Heart left ventricle (tissue), 16 donors: ENCODE measurements around the gene SCFD2. TPM values are rescaled to one million over a fixed set of nuclear protein-coding genes. Genes with fewer than 3 reads are reported as not detected.

Experiments used
- ATAC-seq, 4 donors: fragments of 200-7000 bp; cut with Tn5 transposase; one replicate each; pipeline ENCODE4 v1.9.1; 2020 to 2022; ENCODE audit warnings: moderate library complexity in 4 of 4, mild to moderate bottlenecking in 3 of 4, moderate number of reproducible peaks in 1 of 4
- DNase-seq, 5 donors: peaks; one replicate each; pipeline ENCODE4 v3.0.0-alpha.2; 2020
- H3K27ac ChIP-seq, 12 donors: fragments of 200-600 bp; sonication (generic) in 4 of 12; one replicate each; pipeline versions ENCODE4 v1.5.0 to v1.8.0; 2016 to 2022; ENCODE audit warnings: mild to moderate bottlenecking in 2 of 12
- H3K27me3 ChIP-seq, 9 donors: fragments of 200-600 bp; sonication (generic) in 2 of 9; one replicate each; pipeline versions ENCODE4 v1.5.1 to v1.8.0; 2016 to 2022; ENCODE audit warnings: mild to moderate bottlenecking in 3 of 9
- H3K36me3 ChIP-seq, 9 donors: fragments of 200-600 bp; sonication (generic) in 2 of 9; one replicate each; pipeline versions ENCODE4 v1.5.0 to v1.8.0; 2018 to 2022; ENCODE audit warnings: mild to moderate bottlenecking in 2 of 9
- H3K4me1 ChIP-seq, 12 donors: fragments of 200-600 bp; sonication (generic) in 4 of 12; one replicate each; pipeline versions ENCODE4 v1.5.0 to v1.8.0; 2016 to 2022; ENCODE audit warnings: mild to moderate bottlenecking in 3 of 12
- H3K4me3 ChIP-seq, 12 donors: fragments of 200-600 bp; sonication (generic) in 4 of 12; one replicate each; pipeline versions ENCODE4 v1.5.0 to v1.8.0; 2017 to 2022; ENCODE audit warnings: mild to moderate bottlenecking in 9 of 12, moderate library complexity in 4 of 12
- H3K9me3 ChIP-seq, 12 donors: fragments of 200-600 bp; sonication (generic) in 4 of 12; one replicate each; pipeline versions ENCODE4 v1.5.0 to v1.8.0; 2016 to 2022; ENCODE audit warnings: mild to moderate bottlenecking in 1 of 12
- CTCF ChIP-seq, 12 donors: fragments of 200-600 bp; sonication (generic) in 4 of 12; IDR thresholded peaks; one replicate each; pipeline versions ENCODE4 v1.5.0 to v1.8.0; 2018 to 2022; ENCODE audit warnings: antibody characterized with exemption in 12 of 12, mild to moderate bottlenecking in 5 of 12
- POLR2A ChIP-seq, 2 donors: fragments of 450-650 bp; IDR thresholded peaks; one replicate each; pipeline ENCODE4 v1.6.1; 2017; ENCODE audit warnings: antibody characterized with exemption in 2 of 2, mild to moderate bottlenecking in 2 of 2, moderate library complexity in 2 of 2
- WGBS, 4 donors: extraction: QIAGEN DNeasy Blood & Tissue Kit in 2 of 4; methylation state at CpG; one replicate each; pipeline versions ENCODE4 v1.1.5 to v1.1.7; 2013 to 2018; 5-methylcytosine and 5-hydroxymethylcytosine counted together
- intact Hi-C, 10 donors: fragments of 100-400 bp; cut with DNase I; formaldehyde crosslinking; loops; one replicate each; pipeline versions ENCODE4 v1.11.1 to v1.14.2; 2022
- polyA plus RNA-seq, 2 donors: library from polyadenylated mRNA; stranded (reverse); fragments of 200-250 nt; gene quantifications; one replicate each; pipeline ENCODE4 v1.2.3, GENCODE V29; 2013
- total RNA-seq, 9 donors: library from RNA; depleted of rRNA in 2 of 9; stranded (reverse); fragments of >200 nt in 2 of 9; fragmentation: NEBNext Ultra II Directional in 3 of 9; extraction: Animal tissue kit (Norgen Biotek cat#: 25700) in 3 of 9; gene quantifications; one replicate each; pipeline versions ENCODE4 v1.1.0 to v1.2.4, GENCODE V29; 2016 to 2023
- donor health status: ischemic (EF 13 %, LVEDD 7.1; RV severe dilation, severe dysfunction).
- donor health status: healthy with polysubstance abuse.
- donor health status: DM: no; HTN: yes; CAD: no.
- donor health status: DM: no; HTN: no; CAD: no.
- donor health status: ischemic (EF 25% LVEDD 6.9; RV normal size, moderate dysfunction).
- donor health status: ischemic (EF 25% LVEDD 5.7; RV mildly dilated, moderate dysfunction).
- donor health status: healthy.
- donor health status: DM: yes; HTN: yes; CAD: no.
- donor health status: ischemic (EF 35%, LVEDD 5.7; RV mildly dilated, moderate dysfunction).
- donor health status: nonischemic (EF 11% LVEDD 7.7; RV severe dilation, severe dysfunction).
- donor health status: DM: yes; HTN: yes; CAD: no.
- donor health status: PGD.
- donor health status: ischemic (EF 29% LVEDD 5.4; RV normal size, mild dysfunction).
- donor health status: nonischemic (EF 23%, LVEDD 6.1; RV moderate dilation, normal function).

SCFD2 gene
- total and polyA plus RNA-seq, 11 donors, result 3.7 to 14.0 (median 9.8) TPM

GRCh38 chr4:52874948-52875347 is 490.9 kb downstream of the SCFD2 start:
- H3K4me1 ChIP-seq, result peaks cover 0 to 27% (median 12%) of the 10 kb centered on the region in 12 donors
- no peak overlapping the region for H3K4me3 ChIP-seq
- no peaks in the 10 kb centered on the region for H3K27me3 ChIP-seq
- intact Hi-C loops, result loop anchor here in 5 of 10 donors (5.0 to 10.0 kb wide), 6 partner anchors 37 to 328 kb away; no protein-coding TSS in a partner anchor
- H3K9me3 ChIP-seq, result no peaks in the 10 kb centered on the region
- ATAC-seq (no peak), DNase-seq (no peak)
- 90 to 97% (median 93%) methylated on average over 5 of the region's 5 CpGs for WGBS, 4 donors
- H3K27ac ChIP-seq, result no peak overlapping the region
- TF ChIP-seq POLR2A (IDR thresholded peaks at IDR 0.05), result no peak
- TF ChIP-seq CTCF (IDR thresholded peaks at IDR 0.05), result no peak
- peaks cover 0 to 6% (median 0%) of the 10 kb centered on the region in 9 donors for H3K36me3 ChIP-seq

DNA sequence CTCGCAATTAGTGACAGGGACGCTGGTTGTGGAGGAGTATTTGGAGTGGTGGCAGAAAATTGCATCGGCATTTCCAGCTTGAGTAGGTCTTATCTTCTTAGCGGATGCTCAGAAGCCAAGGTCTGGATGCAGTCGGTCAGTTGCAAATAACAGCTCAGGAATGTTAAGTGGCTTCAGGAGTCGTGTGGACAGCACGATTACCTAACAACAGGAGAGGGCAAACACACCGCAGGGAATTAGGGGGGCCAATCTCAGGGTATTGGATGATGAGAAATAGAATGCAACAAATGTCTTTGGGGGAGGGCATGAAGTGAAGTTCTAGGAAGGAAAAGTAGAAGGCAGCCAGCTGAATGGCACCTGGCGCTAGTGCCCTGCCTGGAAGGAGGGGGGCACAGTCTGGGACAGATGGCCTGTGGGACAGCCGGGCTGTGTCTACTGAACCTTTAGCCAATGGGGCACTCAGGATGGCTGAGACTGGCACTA is 492.0 kb downstream of the SCFD2 start:
- Histone ChIP-seq H3K27me3 (no peaks in the 10 kb centered on the region), H3K27ac (peak overlapping the region in 7 of 12 donors; percentile 2 to 45 (median 30)), H3K4me1 (peaks cover 0 to 38% (median 23%) of the 10 kb centered on the region in 12 donors), H3K4me3 (no peak overlapping the region), H3K9me3 (no peaks in the 10 kb centered on the region), H3K36me3 (peaks cover 0 to 6% (median 0%) of the 10 kb centered on the region in 9 donors)
- TF ChIP-seq POLR2A (IDR thresholded peaks at IDR 0.05), result no peak
- TF ChIP-seq CTCF (IDR thresholded peaks at IDR 0.05), result no peak
- WGBS, 4 donors, result 39 to 50% (median 47%) methylated on average over 10 of the region's 10 CpGs
- DNase-seq (peak in 2 of 5 donors; percentile 48 to 51), ATAC-seq (peak; percentile 49 to 64 (median 58))
- intact Hi-C loops, result loop anchor here in 4 of 10 donors (5.0 to 10.0 kb wide), 5 partner anchors 38 to 327 kb away; no protein-coding TSS in a partner anchor

GRCh38 chr4:52873191-52873590 is 492.7 kb downstream of the SCFD2 start:
- WGBS, 4 donors, result 70 to 85% (median 79%) methylated on average over 1 of the region's 1 CpG

More at GRCh38 chr4:52873191-52873590, 492.7 kb downstream of the SCFD2 start:
- H3K27me3 ChIP-seq, result no peaks in the 10 kb centered on the region
- H3K4me1 ChIP-seq, result peaks cover 0 to 45% (median 28%) of the 10 kb centered on the region in 12 donors
- DNase-seq (no peak), ATAC-seq (no peak)
- H3K9me3 ChIP-seq, result no peaks in the 10 kb centered on the region
- TF ChIP-seq POLR2A (IDR thresholded peaks at IDR 0.05) (no peak), CTCF (IDR thresholded peaks at IDR 0.05) (no peak)
- intact Hi-C loops, result loop anchor here in 4 of 10 donors (5.0 to 10.0 kb wide), 5 partner anchors 39 to 326 kb away; no protein-coding TSS in a partner anchor
- H3K27ac ChIP-seq, result peak overlapping the region in 1 of 12 donors; percentile 33
- H3K36me3 ChIP-seq, result peaks cover 0 to 6% (median 0%) of the 10 kb centered on the region in 9 donors
- H3K4me3 ChIP-seq, result no peak overlapping the region
